Endodermal cell (in vitro differentiated cells): ENCODE measurements around the gene GNPDA1. TPM values are rescaled to one million over a fixed set of nuclear protein-coding genes. Genes with fewer than 3 reads are reported as not detected.

Experiments used
- DNase-seq: peaks from one replicate; pipeline ENCODE4 v3.0.0-alpha.2; 2017
- H3K27ac ChIP-seq: 2 replicates; pipeline ENCODE4 v1.5.1; 2013; ENCODE audit warnings: mild to moderate bottlenecking, low read depth, low read length, moderate library complexity
- H3K27me3 ChIP-seq: 2 replicates; pipeline ENCODE4 v1.6.1; 2013; ENCODE audit warnings: mild to moderate bottlenecking, low read length, moderate library complexity; ENCODE audit not compliant: insufficient read depth, control insufficient read depth, poor library complexity, severe bottlenecking
- H3K36me3 ChIP-seq: 2 replicates; pipeline ENCODE4 v1.7.0; 2013; ENCODE audit warnings: mild to moderate bottlenecking, low read length, moderate library complexity; ENCODE audit not compliant: control insufficient read depth, insufficient read depth
- H3K4me1 ChIP-seq: one replicate; pipeline ENCODE4 v1.7.0; 2013; ENCODE audit warnings: low read length; ENCODE audit not compliant: control insufficient read depth, insufficient read depth
- H3K4me3 ChIP-seq: 2 replicates; pipeline ENCODE4 v1.5.1; 2013; ENCODE audit warnings: mild to moderate bottlenecking, low read length, moderate library complexity
- H3K9ac ChIP-seq: 2 replicates; pipeline ENCODE4 v1.6.1; 2013; ENCODE audit warnings: mild to moderate bottlenecking, low read length, moderate library complexity; ENCODE audit not compliant: poor library complexity, severe bottlenecking; ENCODE audit errors: extremely low read depth
- H3K9me3 ChIP-seq: 2 replicates; pipeline ENCODE4 v1.6.1; 2013; ENCODE audit warnings: mild to moderate bottlenecking, low read length, moderate library complexity; ENCODE audit not compliant: control insufficient read depth
- H3K27ac Mint-ChIP-seq: 2 replicates; pipeline ENCODE4 v1.8.0; 2020; ENCODE audit warnings: mixed read lengths
- H3K27me3 Mint-ChIP-seq: 2 replicates; pipeline ENCODE4 v1.8.0; 2021; ENCODE audit warnings: mild to moderate bottlenecking, mixed read lengths; ENCODE audit not compliant: insufficient read depth
- H3K36me3 Mint-ChIP-seq: 2 replicates; pipeline ENCODE4 v1.8.0; 2020; ENCODE audit warnings: low read depth, mixed read lengths
- H3K4me1 Mint-ChIP-seq: 2 replicates; pipeline ENCODE4 v1.8.0; 2020; ENCODE audit warnings: mixed read lengths
- H3K4me3 Mint-ChIP-seq: 2 replicates; pipeline ENCODE4 v1.8.0; 2020; ENCODE audit warnings: mild to moderate bottlenecking, moderate library complexity, mixed read lengths
- H3K9me3 Mint-ChIP-seq: 2 replicates; pipeline ENCODE4 v1.8.0; 2020; ENCODE audit warnings: mild to moderate bottlenecking, mixed read lengths
- WGBS, 2 experiments: methylation state at CpG; one replicate each; pipeline versions ENCODE4 v1.1.5 to v1.1.7; 2013; ENCODE audit warnings: missing lambda C conversion rate in 2 of 2, mixed read lengths in 1 of 2; ENCODE audit not compliant: insufficient coverage in 1 of 2, insufficient read length in 1 of 2; 5-methylcytosine and 5-hydroxymethylcytosine counted together
- total RNA-seq, 2 donors: library from RNA; stranded (reverse); fragmentation: NEBNext Ultra II Directional in 1 of 2; extraction: Animal tissue kit (Norgen Biotek cat#: 25700) in 1 of 2; gene quantifications; 2 replicates in 1 of 2; 3 replicates in 1 of 2; pipeline ENCODE4 v1.2.1, GENCODE V29; 2021
- TF ChIP-seq, protein P1 (sequence below): fragments of 200-600 bp; sonication (generic); conservative IDR thresholded peaks from 2 replicates; pipeline ENCODE4 v1.5.0; 2021; ENCODE audit warnings: antibody characterized with exemption, mild to moderate bottlenecking

Gene GNPDA1
- total RNA-seq, 2 donors from 2014 or later = 90.9 to 118 TPM

DNA sequence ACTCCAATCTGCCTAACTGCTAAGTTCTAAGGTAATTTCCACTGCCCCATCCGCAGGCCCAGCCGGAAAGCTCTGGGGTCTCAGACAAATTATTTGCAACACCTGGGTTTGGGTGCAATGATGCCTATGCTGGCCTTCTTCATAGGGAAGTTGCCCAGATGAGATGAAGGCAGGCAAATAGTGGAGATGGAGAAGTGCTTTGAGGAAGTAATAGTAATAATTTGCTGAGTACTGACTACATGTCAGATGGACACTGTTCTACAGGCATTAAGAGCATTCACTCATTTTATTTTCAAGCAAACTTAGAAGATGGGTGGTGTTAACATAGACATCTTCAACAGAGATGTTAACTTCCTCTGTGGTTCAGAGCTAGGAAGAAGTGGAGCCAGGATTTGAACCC, 58.6 kb downstream of the GNPDA1 start:
- no peak overlapping the region for H3K9ac ChIP-seq
- no peak overlapping the region for H3K27ac Mint-ChIP-seq
- 93 to 100% methylated on average over 2 of the region's 2 CpGs for WGBS, 2 experiments
- no peak overlapping the region for H3K4me3 ChIP-seq
- no peak overlapping the region for H3K27ac ChIP-seq
- no peaks in the 10 kb centered on the region for H3K9me3 Mint-ChIP-seq
- no peaks in the 10 kb centered on the region for H3K9me3 ChIP-seq
- no peaks in the 10 kb centered on the region for H3K4me1 ChIP-seq
- no peaks in the 10 kb centered on the region for H3K36me3 Mint-ChIP-seq
- no peak overlapping the region for H3K4me3 Mint-ChIP-seq
- no peaks in the 10 kb centered on the region for H3K36me3 ChIP-seq
- TF ChIP-seq, protein P1, sequence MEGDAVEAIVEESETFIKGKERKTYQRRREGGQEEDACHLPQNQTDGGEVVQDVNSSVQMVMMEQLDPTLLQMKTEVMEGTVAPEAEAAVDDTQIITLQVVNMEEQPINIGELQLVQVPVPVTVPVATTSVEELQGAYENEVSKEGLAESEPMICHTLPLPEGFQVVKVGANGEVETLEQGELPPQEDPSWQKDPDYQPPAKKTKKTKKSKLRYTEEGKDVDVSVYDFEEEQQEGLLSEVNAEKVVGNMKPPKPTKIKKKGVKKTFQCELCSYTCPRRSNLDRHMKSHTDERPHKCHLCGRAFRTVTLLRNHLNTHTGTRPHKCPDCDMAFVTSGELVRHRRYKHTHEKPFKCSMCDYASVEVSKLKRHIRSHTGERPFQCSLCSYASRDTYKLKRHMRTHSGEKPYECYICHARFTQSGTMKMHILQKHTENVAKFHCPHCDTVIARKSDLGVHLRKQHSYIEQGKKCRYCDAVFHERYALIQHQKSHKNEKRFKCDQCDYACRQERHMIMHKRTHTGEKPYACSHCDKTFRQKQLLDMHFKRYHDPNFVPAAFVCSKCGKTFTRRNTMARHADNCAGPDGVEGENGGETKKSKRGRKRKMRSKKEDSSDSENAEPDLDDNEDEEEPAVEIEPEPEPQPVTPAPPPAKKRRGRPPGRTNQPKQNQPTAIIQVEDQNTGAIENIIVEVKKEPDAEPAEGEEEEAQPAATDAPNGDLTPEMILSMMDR = no peak
- no peak for DNase-seq
- H3K27me3 ChIP-seq = no peaks in the 10 kb centered on the region
- H3K27me3 Mint-ChIP-seq = peaks cover 2% of the 10 kb centered on the region
- H3K4me1 Mint-ChIP-seq = peaks cover 6% of the 10 kb centered on the region

DNA sequence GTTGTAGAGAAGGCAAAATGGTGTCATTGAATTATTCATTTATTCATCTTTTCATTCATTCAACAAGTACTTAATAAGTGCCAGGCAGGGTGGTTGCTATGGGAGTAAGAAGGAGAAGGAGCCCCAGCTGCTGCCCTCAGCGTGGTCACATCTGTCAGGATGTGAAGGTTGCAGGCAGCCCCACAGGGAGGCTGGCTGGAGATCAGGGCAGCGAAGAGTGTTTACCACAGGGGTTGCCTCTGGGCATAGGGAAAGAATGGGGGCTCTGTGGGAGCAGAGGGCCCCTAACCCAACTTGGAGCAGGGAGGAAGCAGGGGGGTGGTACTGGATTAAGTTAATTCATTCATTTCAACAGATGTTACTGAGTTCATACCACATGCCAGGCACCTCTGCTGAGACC, 60.8 kb downstream of the GNPDA1 start:
- Histone ChIP-seq H3K9me3 (no peaks in the 10 kb centered on the region), H3K27ac (no peak overlapping the region), H3K4me3 (no peak overlapping the region), H3K4me1 (no peaks in the 10 kb centered on the region), H3K27me3 (no peaks in the 10 kb centered on the region), H3K36me3 (no peaks in the 10 kb centered on the region), H3K9ac (no peak overlapping the region)
- H3K36me3 Mint-ChIP-seq = no peaks in the 10 kb centered on the region
- no peaks in the 10 kb centered on the region for H3K9me3 Mint-ChIP-seq
- H3K27ac Mint-ChIP-seq = no peak overlapping the region
- no peak overlapping the region for H3K4me3 Mint-ChIP-seq
- TF ChIP-seq, protein P1 = no peak
- H3K4me1 Mint-ChIP-seq = peaks cover 6% of the 10 kb centered on the region
- no peak for DNase-seq
- WGBS, 2 experiments = 83 to 92% methylated on average over 2 of the region's 2 CpGs
- H3K27me3 Mint-ChIP-seq = no peaks in the 10 kb centered on the region

DNA sequence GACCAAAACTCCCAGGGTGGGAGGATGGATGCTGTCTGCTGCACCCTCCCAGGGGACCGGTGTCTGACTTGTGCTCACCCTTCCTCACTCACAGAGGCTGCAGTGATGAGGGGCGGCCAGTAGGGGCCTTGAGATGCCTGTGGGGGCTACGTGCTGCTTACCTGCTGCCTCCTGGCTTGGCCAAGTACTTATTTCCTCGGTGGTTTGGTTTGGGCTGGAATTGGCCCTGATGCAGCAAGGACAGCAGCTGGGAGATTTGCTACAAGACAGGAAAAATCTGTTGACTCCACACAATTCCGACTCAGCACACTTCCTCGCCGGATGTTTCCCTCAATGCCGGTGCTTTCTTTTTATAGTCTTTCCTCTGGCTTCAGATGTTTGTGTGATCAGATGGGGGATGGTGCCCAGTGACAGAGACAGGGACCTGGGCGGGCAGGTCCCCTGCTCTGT, 61.5 kb downstream of the GNPDA1 start:
- Histone ChIP-seq H3K36me3 (no peaks in the 10 kb centered on the region), H3K9me3 (no peaks in the 10 kb centered on the region), H3K4me1 (no peaks in the 10 kb centered on the region), H3K4me3 (no peak overlapping the region), H3K9ac (no peak overlapping the region), H3K27ac (no peak overlapping the region), H3K27me3 (no peaks in the 10 kb centered on the region)
- no peaks in the 10 kb centered on the region for H3K36me3 Mint-ChIP-seq
- TF ChIP-seq, protein P1 = peak; percentile 82
- H3K4me1 Mint-ChIP-seq = peaks cover 6% of the 10 kb centered on the region
- H3K27ac Mint-ChIP-seq = no peak overlapping the region
- peak; percentile 91 for DNase-seq
- 61 to 81% methylated on average over 5 to 9 of the region's 9 CpGs for WGBS, 2 experiments
- H3K27me3 Mint-ChIP-seq = no peaks in the 10 kb centered on the region
- H3K4me3 Mint-ChIP-seq = no peak overlapping the region
- H3K9me3 Mint-ChIP-seq = no peaks in the 10 kb centered on the region

Other genes with a start within 250 kb of the GNPDA1 start
- gene PCDH1, start 134.6 kb downstream of the GNPDA1 start, total RNA-seq = 10 to 100 TPM; 45.4 to 69.7 TPM
- 10 to 100 TPM; 66.5 to 71.4 TPM for gene DELE1, start 89.2 kb downstream of the GNPDA1 start, total RNA-seq
- not detected for gene PCDH12, start 54.8 kb downstream of the GNPDA1 start, total RNA-seq
- 10 to 100 TPM; 27.5 to 33.0 TPM for gene RNF14, start 43.9 kb downstream of the GNPDA1 start, total RNA-seq
- gene NDFIP1, start 95.8 kb upstream of the GNPDA1 start, total RNA-seq = 10 to 100 TPM; 46.2 to 49.0 TPM